Measurements from ENCODE around the gene SLC7A4.
"Not testable (repeated sequence)": the region's sequence is repeated elsewhere in the genome, so short reads cannot be mapped to it uniquely, and the experiment has no call there.

Gene SLC7A4

GRCh38 chr22:21015466-21016006 is 16.8 kb downstream of the SLC7A4 start:
- no peak for DNase-seq

- peak; percentile 41 to 74 for DNase-seq
These were observed 17.5 kb downstream of the SLC7A4 start, which contains the start of gene P2RX6 for GRCh38 chr22:21014726-21015465. TSS of gene P2RX6 (plus strand) at chr22:21015165. CDS start at chr22:21015175, 10 bp downstream.

- peak; percentile 74 to 86 for DNase-seq
These were observed 18.1 kb downstream of the SLC7A4 start for GRCh38 chr22:21014202-21014725.

GRCh38 chr22:21013657-21014201 is 18.6 kb downstream of the SLC7A4 start:
- no peak for DNase-seq

GRCh38 chr22:21012446-21013407 is 19.6 kb downstream of the SLC7A4 start:
- no peak for DNase-seq

GRCh38 chr22:21010426-21011113 is 21.8 kb downstream of the SLC7A4 start:
- no peak for DNase-seq

GRCh38 chr22:21009638-21010425 is 22.5 kb downstream of the SLC7A4 start:
- DNase-seq = peak in 1 of 2 donors; percentile 27

GRCh38 chr22:21009208-21009607 is 23.2 kb downstream of the SLC7A4 start:
- not testable (repeated sequence) for DNase-seq

- no peak for DNase-seq
These were observed 28.6 kb downstream of the SLC7A4 start for GRCh38 chr22:21003782-21004181.

GRCh38 chr22:21001601-21002325 is 30.6 kb downstream of the SLC7A4 start, which contains the start of gene THAP7:
TSS of gene THAP7 (minus strand) at chr22:21002118. CDS start at chr22:21001911, 207 bp downstream.
- DNase-seq = peak; percentile 96 to 98

GRCh38 chr22:21000987-21001600 is 31.3 kb downstream of the SLC7A4 start:
- DNase-seq = no peak

GRCh38 chr22:21000207-21000986 is 32.0 kb downstream of the SLC7A4 start:
- no peak for DNase-seq

GRCh38 chr22:20999350-21000206 is 32.8 kb downstream of the SLC7A4 start:
- no peak for DNase-seq

- DNase-seq = no peak
These were observed 33.7 kb downstream of the SLC7A4 start for GRCh38 chr22:20998411-20999336.

- DNase-seq = no peak
These were observed 34.7 kb downstream of the SLC7A4 start for GRCh38 chr22:20997536-20998257.

All from inflammatory macrophage (primary cell).